GM12873 (cell line): ENCODE results near the gene SORT1.

Experiments used
- CTCF ChIP-seq: IDR thresholded peaks from 2 replicates; pipeline ENCODE4 v1.5.1; 2012; ENCODE audit warnings: low read depth, mild to moderate bottlenecking, moderate library complexity, low read length, control low read depth; ENCODE audit not compliant: insufficient read depth; ENCODE audit errors: missing control alignments

The SORT1 gene

GRCh38 chr1:109263234-109263596 is 134.5 kb downstream of the SORT1 start:
- no peak for TF ChIP-seq CTCF

- TF ChIP-seq CTCF: no peak
Measured at GRCh38 chr1:109262231-109263055, 135.3 kb downstream of the SORT1 start.

- TF ChIP-seq CTCF: no peak
Measured at GRCh38 chr1:109261578-109261977, 136.1 kb downstream of the SORT1 start.

GRCh38 chr1:109261006-109261405 is 136.7 kb downstream of the SORT1 start:
- TF ChIP-seq CTCF: no peak

- no peak for TF ChIP-seq CTCF
Measured at GRCh38 chr1:109259674-109260557, 137.8 kb downstream of the SORT1 start.
